ENCODE measurements around the gene RPEL1. TPM values are rescaled to one million over a fixed set of nuclear protein-coding genes. Genes with fewer than 3 reads are reported as not detected.

RPEL1 gene
- total RNA-seq, 1 donor from 2014 or later, result not detected

DNA sequence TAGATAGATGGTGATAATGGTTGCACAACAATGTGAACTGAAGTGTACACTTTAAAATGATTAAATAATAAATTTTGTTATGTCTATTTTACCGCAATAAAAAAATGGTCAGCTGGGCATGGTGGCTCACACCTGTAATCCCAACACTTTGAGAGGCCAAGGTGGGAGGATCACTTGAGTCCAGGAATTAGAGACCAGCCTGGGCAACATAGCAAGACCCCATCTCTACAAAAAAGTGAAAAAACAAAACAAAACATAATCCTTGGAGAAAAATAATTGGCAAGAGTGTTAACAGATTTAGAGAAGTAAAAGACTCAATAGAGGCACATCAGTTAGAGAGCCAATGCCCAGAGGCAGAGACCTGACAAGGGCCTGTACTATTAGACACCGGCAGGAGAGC lies 9.9 kb upstream of the RPEL1 start:
- no peak for TF ChIP-seq CTCF (IDR thresholded peaks at IDR 0.05; ENCODE audit: unreplicated experiment)
- peaks cover 2% of the 10 kb centered on the region for H3K27me3 Mint-ChIP-seq (ENCODE audit: unreplicated experiment)
- no peaks in the 10 kb centered on the region for H3K9me3 Mint-ChIP-seq (ENCODE audit: unreplicated experiment)
- H3K27ac Mint-ChIP-seq (ENCODE audit: unreplicated experiment), result no peak overlapping the region
- no peak overlapping the region for H3K4me3 Mint-ChIP-seq (ENCODE audit: unreplicated experiment)
- H3K36me3 Mint-ChIP-seq (ENCODE audit: low read depth, unreplicated experiment), result peaks cover 3% of the 10 kb centered on the region
- DNase-seq (ENCODE audit: low spot score), result no peak
- peaks cover 18% of the 10 kb centered on the region for H3K4me1 Mint-ChIP-seq (ENCODE audit: unreplicated experiment)

DNA sequence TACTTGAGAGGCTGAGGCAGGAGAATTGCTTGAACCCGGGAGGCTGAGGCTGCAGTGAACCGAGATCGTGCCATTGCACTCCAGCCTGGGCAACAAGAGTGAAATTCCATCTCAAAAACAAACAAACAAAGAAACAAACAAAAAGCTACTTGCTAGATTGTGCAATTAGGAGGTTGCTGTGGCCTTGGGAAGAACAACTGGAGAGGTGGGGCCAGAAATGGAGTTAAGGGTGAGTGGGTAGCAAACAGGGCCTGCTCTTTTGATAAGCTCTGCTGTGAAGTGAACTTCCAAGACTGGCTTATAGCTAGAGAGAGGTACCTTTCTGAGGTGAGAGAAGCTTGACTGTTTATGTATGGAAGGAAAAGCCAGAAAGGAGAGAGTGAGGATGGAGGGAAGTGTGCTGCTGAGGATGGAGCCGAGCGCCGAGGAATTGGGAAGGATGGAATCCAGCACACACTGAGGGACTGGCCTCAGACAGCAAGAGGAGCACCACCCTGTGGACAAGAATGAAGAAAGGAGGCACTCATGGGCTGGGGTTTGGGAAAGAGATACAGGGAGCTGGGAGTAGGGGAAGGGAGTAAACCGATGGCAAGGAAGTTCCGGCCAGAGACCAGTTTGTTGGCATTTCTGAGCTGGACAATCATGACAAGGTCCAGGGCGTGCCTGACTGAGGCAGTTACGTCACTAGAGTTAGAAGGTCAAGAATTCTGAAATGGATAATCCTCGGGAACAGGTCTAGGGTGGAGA lies 7.0 kb upstream of the RPEL1 start:
- Mint-ChIP-seq H3K9me3 (ENCODE audit: unreplicated experiment) (no peaks in the 10 kb centered on the region), H3K27ac (ENCODE audit: unreplicated experiment) (peak overlapping the region; percentile 45), H3K4me3 (ENCODE audit: unreplicated experiment) (no peak overlapping the region), H3K36me3 (ENCODE audit: low read depth, unreplicated experiment) (peaks cover 3% of the 10 kb centered on the region), H3K27me3 (ENCODE audit: unreplicated experiment) (peaks cover 2% of the 10 kb centered on the region), H3K4me1 (ENCODE audit: unreplicated experiment) (peaks cover 11% of the 10 kb centered on the region)
- TF ChIP-seq CTCF (IDR thresholded peaks at IDR 0.05; ENCODE audit: unreplicated experiment), result no peak
- no peak for DNase-seq (ENCODE audit: low spot score)

- Mint-ChIP-seq H3K9me3 (ENCODE audit: unreplicated experiment) (no peaks in the 10 kb centered on the region), H3K4me3 (ENCODE audit: unreplicated experiment) (no peak overlapping the region), H3K4me1 (ENCODE audit: unreplicated experiment) (peaks cover 11% of the 10 kb centered on the region), H3K27me3 (ENCODE audit: unreplicated experiment) (peaks cover 2% of the 10 kb centered on the region), H3K27ac (ENCODE audit: unreplicated experiment) (no peak overlapping the region), H3K36me3 (ENCODE audit: low read depth, unreplicated experiment) (peaks cover 3% of the 10 kb centered on the region)
- no peak for DNase-seq (ENCODE audit: low spot score)
- no peak for TF ChIP-seq CTCF (IDR thresholded peaks at IDR 0.05; ENCODE audit: unreplicated experiment)
These were observed 4.2 kb upstream of the RPEL1 start for GRCh38 chr10:103241262-103242011.

GRCh38 chr10:103244666-103245271 lies 918 bp upstream of the RPEL1 start:
- H3K27me3 Mint-ChIP-seq (ENCODE audit: unreplicated experiment), result no peaks in the 10 kb centered on the region
- no peaks in the 10 kb centered on the region for H3K9me3 Mint-ChIP-seq (ENCODE audit: unreplicated experiment)
- no peaks in the 10 kb centered on the region for H3K36me3 Mint-ChIP-seq (ENCODE audit: low read depth, unreplicated experiment)
- no peak overlapping the region for H3K27ac Mint-ChIP-seq (ENCODE audit: unreplicated experiment)
- H3K4me3 Mint-ChIP-seq (ENCODE audit: unreplicated experiment), result no peak overlapping the region
- peak; percentile 72 for DNase-seq (ENCODE audit: low spot score)
- TF ChIP-seq CTCF (IDR thresholded peaks at IDR 0.05; ENCODE audit: unreplicated experiment), result peak; percentile 83
- peaks cover 11% of the 10 kb centered on the region for H3K4me1 Mint-ChIP-seq (ENCODE audit: unreplicated experiment)
